DOHH2 (cell line): ENCODE data around the gene IFNL4.

Experiments used
- H3F3A ChIP-seq: fragments of 200-600 bp; sonication (generic), shearing (Covaris generic); 2 replicates; pipeline ENCODE4 v1.6.0; 2016; ENCODE audit warnings: antibody characterized with exemption, mild to moderate bottlenecking; ENCODE audit not compliant: control insufficient read depth, insufficient read depth
- H3K27ac ChIP-seq: fragments of 200-600 bp; sonication (generic); 2 replicates; pipeline ENCODE4 v1.5.1; 2014; ENCODE audit warnings: low read depth, mild to moderate bottlenecking, low read length, moderate library complexity
- H3K27me3 ChIP-seq: fragments of 200-600 bp; sonication (generic); 2 replicates; pipeline ENCODE4 v1.6.1; 2014; ENCODE audit warnings: mild to moderate bottlenecking, low read length, mixed read lengths; ENCODE audit not compliant: control insufficient read depth
- H3K36me3 ChIP-seq: fragments of 200-600 bp; sonication (generic); 2 replicates; pipeline ENCODE4 v1.6.1; 2014; ENCODE audit warnings: mild to moderate bottlenecking, low read length, moderate library complexity, mixed read lengths; ENCODE audit not compliant: control insufficient read depth
- H3K4me1 ChIP-seq: fragments of 200-600 bp; sonication (generic); 2 replicates; pipeline ENCODE4 v1.6.1; 2014; ENCODE audit warnings: mild to moderate bottlenecking, low read length, mixed read lengths; ENCODE audit not compliant: control insufficient read depth
- H3K4me2 ChIP-seq: fragments of 200-600 bp; sonication (generic); 2 replicates; pipeline ENCODE4 v1.6.0; 2014; ENCODE audit warnings: mild to moderate bottlenecking, low read length, moderate library complexity
- H3K4me3 ChIP-seq: fragments of 200-600 bp; sonication (generic); 2 replicates; pipeline ENCODE4 v1.5.1; 2014; ENCODE audit warnings: mild to moderate bottlenecking, low read length, mixed read lengths
- H3K79me2 ChIP-seq: fragments of 200-600 bp; sonication (generic); 2 replicates; pipeline ENCODE4 v1.6.1; 2014; ENCODE audit warnings: mild to moderate bottlenecking, low read length, mixed read lengths; ENCODE audit not compliant: control insufficient read depth
- H3K9me2 ChIP-seq: fragments of 200-600 bp; sonication (generic); replicated peaks from 2 replicates; pipeline ENCODE4 v1.6.1; 2014; ENCODE audit warnings: mild to moderate bottlenecking, low read length, mixed read lengths; ENCODE audit not compliant: control insufficient read depth
- H3K9me3 ChIP-seq: fragments of 200-600 bp; sonication (generic); 2 replicates; pipeline ENCODE4 v1.6.1; 2014; ENCODE audit warnings: antibody characterized with exemption, low read length, mixed read lengths; ENCODE audit not compliant: control insufficient read depth, insufficient read depth
- H4K20me1 ChIP-seq: fragments of 200-600 bp; sonication (generic); 2 replicates; pipeline ENCODE4 v1.6.0; 2014; ENCODE audit warnings: low read depth, mild to moderate bottlenecking, antibody characterized with exemption, low read length, moderate library complexity; ENCODE audit not compliant: control insufficient read depth, insufficient read depth
- EZH2phosphoT487 ChIP-seq: fragments of 200-600 bp; sonication (generic); IDR thresholded peaks from 2 replicates; pipeline ENCODE4 v1.6.1; 2017; ENCODE audit warnings: borderline replicate concordance, mild to moderate bottlenecking, antibody characterized with exemption, low read length, moderate library complexity, mixed read lengths
- TF ChIP-seq, protein P1 (sequence below): fragments of 200-600 bp; sonication (generic); IDR thresholded peaks from one replicate; pipeline ENCODE4 v1.5.1; 2014; ENCODE audit warnings: antibody characterized with exemption, mild to moderate bottlenecking, low read depth, low read length; ENCODE audit not compliant: poor library complexity, severe bottlenecking

The IFNL4 gene

DNA sequence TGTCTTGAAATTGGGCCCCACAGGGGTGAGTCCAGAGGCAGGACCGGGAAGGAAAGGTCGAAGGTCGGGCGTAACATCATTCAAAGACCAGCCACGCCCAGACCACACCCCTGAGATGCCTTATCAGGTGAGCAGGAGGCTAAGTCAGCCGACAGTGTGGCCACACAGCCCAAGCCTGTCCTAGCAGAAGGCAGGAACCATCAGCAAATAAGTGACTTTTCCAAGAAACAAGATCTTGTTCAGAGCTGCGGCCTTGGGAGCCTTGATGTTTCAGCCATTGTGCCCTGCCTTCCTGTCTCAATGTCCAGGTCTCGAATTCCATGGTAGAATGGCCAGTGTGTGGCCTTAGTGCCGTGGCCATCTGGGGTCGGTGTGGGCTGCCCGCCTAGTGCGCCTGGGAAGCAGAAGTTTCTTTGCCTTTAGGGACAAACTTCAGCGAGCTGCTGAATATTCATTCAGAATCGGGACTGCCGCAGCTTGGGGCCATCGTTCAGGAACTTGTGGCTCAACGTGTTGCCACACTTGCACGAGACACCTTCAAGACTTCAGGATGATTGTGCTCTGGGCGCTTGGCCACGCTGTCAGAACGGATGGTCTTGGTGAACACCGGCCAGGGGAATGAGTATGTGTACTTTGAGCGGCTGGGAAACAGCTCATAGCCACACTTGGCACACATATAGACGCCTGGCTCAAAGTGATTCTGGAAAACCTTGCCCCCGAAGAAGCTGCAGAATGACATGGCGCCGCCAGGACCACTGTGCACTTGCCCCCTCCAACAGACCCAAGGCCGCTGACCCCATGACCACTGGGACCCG is 6.1 kb upstream of the IFNL4 start:
- no peak overlapping the region for H3K4me2 ChIP-seq

DNA sequence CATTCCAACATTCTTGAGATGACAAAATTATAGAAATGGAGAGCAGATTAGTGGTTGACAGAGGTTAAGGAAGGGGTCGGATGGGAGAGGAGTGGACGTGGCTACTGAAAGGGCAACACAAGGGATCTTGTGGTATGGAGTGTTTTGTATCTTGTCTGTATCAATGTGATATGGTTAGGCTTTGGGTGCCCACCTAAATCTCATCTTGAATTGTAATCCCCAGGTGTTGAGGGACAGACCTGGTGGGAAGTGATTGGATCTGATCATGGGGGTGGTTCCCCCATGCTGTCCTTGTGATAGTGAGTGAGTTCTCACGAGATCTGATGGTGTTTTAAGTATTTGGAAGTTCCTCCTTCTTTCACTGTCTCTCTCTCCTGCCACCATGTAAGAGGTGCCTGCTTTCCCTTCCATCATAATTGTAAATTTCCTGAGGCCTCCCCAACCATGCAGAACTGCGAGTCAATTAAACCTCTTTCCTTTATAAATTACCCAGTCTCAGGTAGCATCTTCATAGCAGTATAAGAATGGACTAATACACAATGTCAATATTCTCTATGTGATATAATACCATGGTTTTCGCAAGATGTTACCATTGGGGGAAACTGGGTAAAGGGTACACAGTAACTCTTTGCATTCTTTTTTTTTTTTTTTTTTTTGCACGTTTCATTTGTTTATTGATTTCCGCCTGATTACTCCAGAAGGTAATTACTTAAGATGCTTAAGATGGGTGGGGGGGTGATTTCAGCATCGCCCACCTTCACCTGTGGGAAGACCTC is 4.9 kb upstream of the IFNL4 start:
- no peak for TF ChIP-seq EZH2phosphoT487
- TF ChIP-seq, protein P1, sequence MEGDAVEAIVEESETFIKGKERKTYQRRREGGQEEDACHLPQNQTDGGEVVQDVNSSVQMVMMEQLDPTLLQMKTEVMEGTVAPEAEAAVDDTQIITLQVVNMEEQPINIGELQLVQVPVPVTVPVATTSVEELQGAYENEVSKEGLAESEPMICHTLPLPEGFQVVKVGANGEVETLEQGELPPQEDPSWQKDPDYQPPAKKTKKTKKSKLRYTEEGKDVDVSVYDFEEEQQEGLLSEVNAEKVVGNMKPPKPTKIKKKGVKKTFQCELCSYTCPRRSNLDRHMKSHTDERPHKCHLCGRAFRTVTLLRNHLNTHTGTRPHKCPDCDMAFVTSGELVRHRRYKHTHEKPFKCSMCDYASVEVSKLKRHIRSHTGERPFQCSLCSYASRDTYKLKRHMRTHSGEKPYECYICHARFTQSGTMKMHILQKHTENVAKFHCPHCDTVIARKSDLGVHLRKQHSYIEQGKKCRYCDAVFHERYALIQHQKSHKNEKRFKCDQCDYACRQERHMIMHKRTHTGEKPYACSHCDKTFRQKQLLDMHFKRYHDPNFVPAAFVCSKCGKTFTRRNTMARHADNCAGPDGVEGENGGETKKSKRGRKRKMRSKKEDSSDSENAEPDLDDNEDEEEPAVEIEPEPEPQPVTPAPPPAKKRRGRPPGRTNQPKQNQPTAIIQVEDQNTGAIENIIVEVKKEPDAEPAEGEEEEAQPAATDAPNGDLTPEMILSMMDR: no peak
- Histone ChIP-seq H3K36me3 (no peaks in the 10 kb centered on the region), H3K9me2 (no peaks in the 10 kb centered on the region), H3K4me2 (no peak overlapping the region), H3K27ac (no peak overlapping the region), H3K27me3 (no peaks in the 10 kb centered on the region), H3K79me2 (no peaks in the 10 kb centered on the region), H3K4me1 (peaks cover 17% of the 10 kb centered on the region), H3K4me3 (no peak overlapping the region), H3F3A (no peaks in the 10 kb centered on the region), H3K9me3 (no peaks in the 10 kb centered on the region), H4K20me1 (no peaks in the 10 kb centered on the region)

More for the DNA sequence above, 6.1 kb upstream of the IFNL4 start:
- no peaks in the 10 kb centered on the region for H3K36me3 ChIP-seq
- TF ChIP-seq EZH2phosphoT487: no peak
- H3K27me3 ChIP-seq: no peaks in the 10 kb centered on the region
- H3K27ac ChIP-seq: no peak overlapping the region
- H3K9me3 ChIP-seq: no peaks in the 10 kb centered on the region
- no peak overlapping the region for H3K4me3 ChIP-seq
- no peaks in the 10 kb centered on the region for H3K79me2 ChIP-seq
- H4K20me1 ChIP-seq: no peaks in the 10 kb centered on the region
- peaks cover 17% of the 10 kb centered on the region for H3K4me1 ChIP-seq
- no peaks in the 10 kb centered on the region for H3K9me2 ChIP-seq
- no peaks in the 10 kb centered on the region for H3F3A ChIP-seq

DNA sequence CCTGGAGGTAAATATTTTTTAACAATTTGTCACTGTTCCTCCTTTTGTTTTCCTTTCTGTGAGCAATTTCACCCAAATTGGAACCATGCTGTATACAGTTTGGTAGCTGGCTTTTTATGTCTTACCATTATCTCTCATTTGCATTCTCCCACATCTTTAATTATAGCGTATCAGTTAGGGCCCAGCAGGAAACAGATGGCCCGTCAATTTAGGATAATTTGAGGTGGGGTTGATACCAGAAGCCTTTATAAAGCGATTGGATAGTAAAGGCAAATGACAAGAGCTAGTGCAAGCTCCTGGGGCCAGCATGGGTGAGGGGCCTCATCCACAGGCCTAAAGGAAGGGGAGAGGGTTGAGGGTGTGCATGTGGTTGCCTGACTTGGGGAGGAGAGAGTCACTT is 3.8 kb upstream of the IFNL4 start:
- Histone ChIP-seq H3K36me3 (no peaks in the 10 kb centered on the region), H3K9me3 (no peaks in the 10 kb centered on the region), H4K20me1 (no peaks in the 10 kb centered on the region), H3K9me2 (no peaks in the 10 kb centered on the region), H3K4me3 (no peak overlapping the region; the same call in 1 of the 2 replicates), H3K4me1 (peaks cover 17% of the 10 kb centered on the region), H3K27me3 (no peaks in the 10 kb centered on the region), H3K79me2 (no peaks in the 10 kb centered on the region), H3F3A (no peaks in the 10 kb centered on the region), H3K27ac (no peak overlapping the region), H3K4me2 (peak overlapping the region; percentile 40)
- TF ChIP-seq, protein P1: no peak
- no peak for TF ChIP-seq EZH2phosphoT487
